Measurements from ENCODE around the gene NR2E3. TPM values are rescaled to one million over a fixed set of nuclear protein-coding genes. Genes with fewer than 3 reads are reported as not detected.

NR2E3 gene
- total RNA-seq, 4 donors from 2014 or later = 0.13 to 0.38 (median 0.27) TPM

DNA sequence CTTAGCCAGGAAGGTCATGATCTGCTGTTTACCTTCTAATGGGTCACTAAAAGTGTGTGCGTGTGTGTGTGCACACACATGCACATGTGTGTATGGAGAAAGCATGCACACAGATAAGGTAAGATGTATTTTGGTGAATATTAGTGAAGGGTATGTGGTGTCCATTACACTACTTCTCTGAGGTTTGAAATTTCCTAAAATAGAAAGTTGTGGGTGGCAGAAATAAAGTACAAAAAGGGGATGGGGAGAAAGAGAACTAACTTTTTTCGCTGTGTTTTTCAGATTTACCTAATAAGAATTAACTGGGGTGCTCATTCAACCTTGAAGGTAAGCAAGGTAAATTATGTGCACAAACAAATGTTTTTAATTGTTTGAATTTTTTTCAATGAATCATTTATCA is 24.4 kb upstream of the NR2E3 start:
- WGBS, 2 donors = 83 to 88% methylated on average over 2 of the region's 2 CpGs
- peaks cover 0 to under 1% (median 0%) of the 10 kb centered on the region in 3 donors for H3K4me1 ChIP-seq

DNA sequence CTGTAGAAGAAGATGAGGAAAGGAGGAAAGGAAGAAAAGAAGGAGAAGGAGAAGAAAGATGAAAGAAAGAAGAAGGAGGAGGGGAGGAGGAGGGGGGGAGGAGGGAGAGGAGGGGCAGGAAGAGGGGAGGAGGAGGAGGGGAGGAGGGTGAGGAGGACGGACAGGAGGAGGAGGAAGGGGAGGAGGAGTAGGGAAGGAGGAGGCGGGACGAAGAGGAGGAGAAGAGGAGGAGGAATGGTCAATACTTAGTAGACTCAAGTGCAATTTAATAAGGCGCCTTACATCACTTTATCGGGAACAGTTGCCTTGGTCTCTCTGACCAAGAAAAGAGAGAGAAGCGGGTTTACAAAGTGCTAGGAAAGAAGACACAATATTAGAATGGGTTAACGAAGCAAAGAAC is 23.7 kb upstream of the NR2E3 start:
- Histone ChIP-seq H3K4me1 (no peaks in the 10 kb centered on the region), H3K36me3 (no peaks in the 10 kb centered on the region), H3K27me3 (no peaks in the 10 kb centered on the region), H3K27ac (no peak overlapping the region), H3K4me3 (no peak overlapping the region), H3K9me3 (no peaks in the 10 kb centered on the region)
- intact Hi-C loops (cut with DNase I) = no loop called here
- DNase-seq = no peak
- 70 to 75% methylated on average over 7 of the region's 7 CpGs for WGBS, 2 donors
- TF ChIP-seq POLR2A (IDR thresholded peaks at IDR 0.05) = no peak
- TF ChIP-seq, protein P1, sequence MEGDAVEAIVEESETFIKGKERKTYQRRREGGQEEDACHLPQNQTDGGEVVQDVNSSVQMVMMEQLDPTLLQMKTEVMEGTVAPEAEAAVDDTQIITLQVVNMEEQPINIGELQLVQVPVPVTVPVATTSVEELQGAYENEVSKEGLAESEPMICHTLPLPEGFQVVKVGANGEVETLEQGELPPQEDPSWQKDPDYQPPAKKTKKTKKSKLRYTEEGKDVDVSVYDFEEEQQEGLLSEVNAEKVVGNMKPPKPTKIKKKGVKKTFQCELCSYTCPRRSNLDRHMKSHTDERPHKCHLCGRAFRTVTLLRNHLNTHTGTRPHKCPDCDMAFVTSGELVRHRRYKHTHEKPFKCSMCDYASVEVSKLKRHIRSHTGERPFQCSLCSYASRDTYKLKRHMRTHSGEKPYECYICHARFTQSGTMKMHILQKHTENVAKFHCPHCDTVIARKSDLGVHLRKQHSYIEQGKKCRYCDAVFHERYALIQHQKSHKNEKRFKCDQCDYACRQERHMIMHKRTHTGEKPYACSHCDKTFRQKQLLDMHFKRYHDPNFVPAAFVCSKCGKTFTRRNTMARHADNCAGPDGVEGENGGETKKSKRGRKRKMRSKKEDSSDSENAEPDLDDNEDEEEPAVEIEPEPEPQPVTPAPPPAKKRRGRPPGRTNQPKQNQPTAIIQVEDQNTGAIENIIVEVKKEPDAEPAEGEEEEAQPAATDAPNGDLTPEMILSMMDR (IDR thresholded peaks at IDR 0.05) = no peak

More for the DNA sequence above, 24.4 kb upstream of the NR2E3 start:
- no peaks in the 10 kb centered on the region for H3K36me3 ChIP-seq
- H3K4me3 ChIP-seq = no peak overlapping the region
- no peaks in the 10 kb centered on the region for H3K9me3 ChIP-seq
- no peak for DNase-seq
- TF ChIP-seq POLR2A (IDR thresholded peaks at IDR 0.05) = no peak
- TF ChIP-seq, protein P1 (IDR thresholded peaks at IDR 0.05) = no peak
- intact Hi-C loops (cut with DNase I) = no loop called here
- no peaks in the 10 kb centered on the region for H3K27me3 ChIP-seq
- no peak overlapping the region for H3K27ac ChIP-seq

DNA sequence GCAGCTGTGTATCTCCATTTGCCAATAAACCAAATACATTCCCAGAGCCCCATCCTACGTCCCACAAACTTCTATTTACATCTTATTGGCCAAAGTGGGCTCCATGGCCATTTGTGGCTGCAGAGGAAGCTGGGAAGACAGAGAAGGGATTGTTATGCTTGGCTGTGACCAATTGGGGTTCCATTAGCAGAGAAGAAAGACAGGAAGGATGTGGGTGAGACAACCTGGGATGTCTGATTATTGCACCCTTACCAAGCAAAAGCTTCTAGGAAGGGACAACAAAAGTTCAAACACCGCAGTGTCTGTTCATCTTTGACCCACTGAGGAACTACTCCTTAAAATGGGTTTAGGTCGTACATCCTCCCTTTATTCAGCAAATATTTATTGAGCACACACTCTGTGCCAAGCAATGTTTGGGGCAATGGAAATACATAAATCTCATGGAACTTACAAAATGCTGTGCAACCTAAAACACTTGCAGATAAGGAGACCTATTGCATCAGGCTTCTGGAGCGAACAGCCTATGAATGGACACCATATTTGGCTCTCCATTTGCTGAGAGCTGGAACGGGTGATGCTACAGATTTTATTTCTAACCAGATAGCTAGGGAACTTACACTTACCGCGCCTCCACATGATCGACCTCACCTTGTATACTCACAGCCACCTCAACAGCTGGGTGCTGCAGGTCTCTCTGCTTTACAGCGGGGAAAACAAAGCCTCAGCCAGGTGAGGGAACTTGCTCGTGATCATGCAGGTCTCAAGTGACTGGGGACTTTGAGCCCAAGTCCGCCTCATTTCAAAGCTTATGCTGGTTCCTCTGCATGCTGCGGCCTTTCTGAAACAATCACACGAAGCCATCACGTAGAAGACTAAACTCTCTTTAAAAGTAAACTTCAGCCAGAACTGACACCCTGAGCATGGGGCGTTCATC is 21.4 kb upstream of the NR2E3 start:
- intact Hi-C loops (cut with DNase I) = no loop called here
- Histone ChIP-seq H3K4me1 (no peaks in the 10 kb centered on the region), H3K9me3 (no peaks in the 10 kb centered on the region), H3K4me3 (no peak overlapping the region), H3K27ac (no peak overlapping the region), H3K27me3 (no peaks in the 10 kb centered on the region), H3K36me3 (no peaks in the 10 kb centered on the region)
- no peak for TF ChIP-seq POLR2A (IDR thresholded peaks at IDR 0.05)
- TF ChIP-seq, protein P1 (IDR thresholded peaks at IDR 0.05) = no peak
- no peak for DNase-seq
- 72 to 87% methylated on average over 8 to 15 of the region's 15 CpGs for whole genome bisulfite sequencing, 2 donors

DNA sequence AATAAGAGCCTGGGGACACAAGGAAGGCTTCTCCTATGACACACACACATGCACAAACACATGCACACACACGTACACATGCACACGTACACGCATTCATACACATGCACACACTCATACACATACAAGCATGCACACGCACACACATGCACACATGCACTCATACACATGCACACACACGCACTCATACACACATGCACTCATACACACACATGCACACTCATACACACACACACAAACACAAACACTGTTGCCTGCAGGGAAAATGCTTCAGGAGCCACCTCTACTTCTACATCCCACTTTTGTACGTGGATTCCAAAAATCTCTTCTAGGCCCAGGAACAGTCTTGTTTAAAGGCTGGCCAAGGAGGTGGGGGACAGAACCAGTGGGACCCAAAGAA is 20.7 kb upstream of the NR2E3 start:
- TF ChIP-seq POLR2A (IDR thresholded peaks at IDR 0.05) = no peak
- TF ChIP-seq, protein P1 (IDR thresholded peaks at IDR 0.05) = no peak
- Histone ChIP-seq H3K27ac (no peak overlapping the region), H3K4me3 (no peak overlapping the region), H3K27me3 (no peaks in the 10 kb centered on the region), H3K4me1 (no peaks in the 10 kb centered on the region), H3K9me3 (no peaks in the 10 kb centered on the region), H3K36me3 (no peaks in the 10 kb centered on the region)
- intact Hi-C loops (cut with DNase I) = no loop called here
- 92% methylated on average over 6 of the region's 6 CpGs for WGBS, 2 donors
- DNase-seq = no peak

DNA sequence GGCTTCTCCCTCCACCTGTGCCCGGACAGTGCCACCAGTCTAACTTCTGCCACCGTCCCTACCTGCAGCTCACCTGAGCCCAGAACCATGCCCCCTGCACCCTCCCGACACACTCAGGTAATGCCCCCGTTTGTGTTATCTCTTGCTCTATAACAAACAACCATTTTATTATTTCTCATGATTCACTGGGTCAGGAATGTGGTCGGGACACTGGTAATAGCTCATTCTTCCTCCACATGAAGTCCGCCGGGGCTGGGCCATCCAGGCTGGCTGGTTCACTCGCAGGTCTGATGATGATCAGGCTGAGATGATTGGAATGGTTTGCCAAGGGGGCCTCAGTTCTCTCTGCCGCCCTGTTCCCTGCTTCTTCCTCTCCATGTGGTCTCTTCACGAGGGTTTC is 20.3 kb upstream of the NR2E3 start:
- Histone ChIP-seq H3K27me3 (no peaks in the 10 kb centered on the region), H3K36me3 (no peaks in the 10 kb centered on the region), H3K9me3 (no peaks in the 10 kb centered on the region), H3K4me1 (no peaks in the 10 kb centered on the region), H3K4me3 (no peak overlapping the region), H3K27ac (no peak overlapping the region)
- TF ChIP-seq, protein P1 (IDR thresholded peaks at IDR 0.05) = no peak
- no peak for TF ChIP-seq POLR2A (IDR thresholded peaks at IDR 0.05)
- WGBS, 2 donors = 68 to 79% methylated on average over 5 to 10 of the region's 10 CpGs
- intact Hi-C loops (cut with DNase I) = no loop called here
- DNase-seq = no peak

Measured in esophagus squamous epithelium (tissue), 5 donors.